Ovary (tissue), 3 donors: ENCODE data around the gene LRRC23.

Experiments
- CTCF ChIP-seq, 3 donors: fragments of 450-650 bp in 2 of 3; fragments of 200-600 bp in 1 of 3; IDR thresholded peaks; one replicate each; pipeline versions ENCODE4 v1.5.1 to v1.8.0; 2016 to 2022; ENCODE audit warnings: antibody characterized with exemption in 3 of 3, mild to moderate bottlenecking in 1 of 3
- POLR2A ChIP-seq: fragments of 450-650 bp; IDR thresholded peaks from one replicate; pipeline ENCODE4 v1.6.1; 2017; ENCODE audit warnings: antibody characterized with exemption, mild to moderate bottlenecking, moderate library complexity
- donor health status: DM: no; HTN: no; CAD: no.

GRCh38 chr12:6921539-6921938, 16.9 kb downstream of the LRRC23 start:
- no peak for TF ChIP-seq CTCF (IDR thresholded peaks at IDR 0.05)
- TF ChIP-seq POLR2A = no peak
